Measurements from ENCODE around the gene ZNRF1.
A peak's percentile ranks its signal among the peaks of the same experiment; 100 is the strongest.
"Not testable (repeated sequence)": the region's sequence is repeated elsewhere in the genome, so short reads cannot be mapped to it uniquely, and the experiment has no call there.

ZNRF1 gene

GRCh38 chr16:75011634-75012307, 12.9 kb downstream of the ZNRF1 start:
- no peak for TF ChIP-seq CTCF (IDR thresholded peaks at IDR 0.05)
- Histone ChIP-seq H3K27ac (peak overlapping the region; percentile 82 to 86), H3K4me3 (peak overlapping the region; percentile 41)
- no peak for DNase-seq (ENCODE audit: low spot score)

- no peak for DNase-seq (ENCODE audit: low spot score)
- H3K4me3 ChIP-seq, result peak overlapping the region; percentile 13
- TF ChIP-seq CTCF (IDR thresholded peaks at IDR 0.05), result no peak
- H3K27ac ChIP-seq, result peak overlapping the region; percentile 82 to 86
Measured at GRCh38 chr16:75012380-75013081, 13.7 kb downstream of the ZNRF1 start.

GRCh38 chr16:75013123-75013522, 14.3 kb downstream of the ZNRF1 start:
- H3K27ac ChIP-seq, result peak overlapping the region; percentile 82 to 86
- not testable (repeated sequence) for H3K4me3 ChIP-seq; DNase-seq (ENCODE audit: low spot score)

GRCh38 chr16:75014318-75014717, 15.5 kb downstream of the ZNRF1 start:
- H3K4me3 ChIP-seq, result no peak overlapping the region
- no peak for DNase-seq (ENCODE audit: low spot score)
- TF ChIP-seq CTCF (IDR thresholded peaks at IDR 0.05), result no peak
- H3K27ac ChIP-seq, result no peak overlapping the region

- not testable (repeated sequence) for DNase-seq (ENCODE audit: low spot score); H3K27ac ChIP-seq; H3K4me3 ChIP-seq
Measured at GRCh38 chr16:75016451-75017081, 17.7 kb downstream of the ZNRF1 start.

- Histone ChIP-seq H3K27ac (no peak overlapping the region), H3K4me3 (no peak overlapping the region)
- no peak for TF ChIP-seq CTCF (IDR thresholded peaks at IDR 0.05)
- no peak for DNase-seq (ENCODE audit: low spot score)
Measured at GRCh38 chr16:75017670-75018525, 19.1 kb downstream of the ZNRF1 start.

- H3K4me3 ChIP-seq, result no peak overlapping the region
- H3K27ac ChIP-seq, result no peak overlapping the region
- DNase-seq (ENCODE audit: low spot score), result no peak
- TF ChIP-seq CTCF (IDR thresholded peaks at IDR 0.05), result no peak
Measured at GRCh38 chr16:75019007-75019406, 20.2 kb downstream of the ZNRF1 start.

Measured in coronary artery (tissue), 2 donors.